ENCODE measurements around the gene RABGAP1. TPM values are rescaled to one million over a fixed set of nuclear protein-coding genes. Genes with fewer than 3 reads are reported as not detected.

The RABGAP1 gene
- polyA plus RNA-seq, 1 of the 3 experiments (the other 2 are of a cell fraction), result 20.2 TPM

DNA sequence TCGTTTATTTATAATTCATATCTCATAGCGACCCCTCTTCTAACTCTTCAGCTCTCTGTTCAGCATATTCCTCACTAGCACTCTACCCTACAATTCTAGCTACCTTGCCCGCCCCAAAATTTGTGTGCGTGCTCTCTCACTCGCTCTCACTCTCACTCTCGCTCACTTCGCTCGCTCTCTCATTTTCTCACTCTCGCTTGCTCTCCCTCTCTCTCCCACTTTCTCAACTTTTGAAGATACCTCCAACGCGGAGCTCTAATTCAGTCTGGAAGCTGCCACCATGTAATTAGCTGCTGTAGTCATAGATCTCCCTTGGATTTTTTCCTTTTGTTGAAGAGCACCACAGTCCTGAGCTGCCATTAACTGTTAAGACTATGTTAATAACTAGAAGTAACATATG is 123.1 kb downstream of the RABGAP1 start:
- H3K4me3 ChIP-seq (ENCODE audit: low read depth in 2 of 2, low read length in 1 of 2), result no peak overlapping the region
- H3K27ac ChIP-seq (ENCODE audit: low read depth in 2 of 2, low read length in 1 of 2), result peak overlapping the region; percentile 32 to 56; a peak in 3 of 4 replicates
- DNase-seq, result no peak
- peaks cover 25 to 29% of the 10 kb centered on the region in 2 experiments for H3K36me3 ChIP-seq (replicated peaks in 1 of 2; ENCODE audit: control insufficient read depth in 1 of 2, insufficient read depth in 2 of 2, low read length in 1 of 2)
- H2AFZ ChIP-seq (ENCODE audit: low read depth), result no peak overlapping the region
- WGBS (ENCODE audit: low lambda C conversion rate), result 96% methylated on average over 11 of the region's 11 CpGs
- CTCF ChIA-PET, result interaction anchor here (0.6 kb wide), 1 partner anchor 291 kb away, joined by 3 read pairs; no protein-coding TSS in a partner anchor
- H3K27me3 ChIP-seq (ENCODE audit: insufficient read depth), result no peaks in the 10 kb centered on the region
- H3K4me1 ChIP-seq (ENCODE audit: control insufficient read depth in 1 of 2, insufficient read depth in 2 of 2, low read depth in 1 of 2, low read length in 1 of 2), result peaks cover 0 to 32% of the 10 kb centered on the region in 2 experiments
- H4K20me1 ChIP-seq (ENCODE audit: insufficient read depth), result no peaks in the 10 kb centered on the region
- no peaks in the 10 kb centered on the region for H3K9me3 ChIP-seq
- TF ChIP-seq RAD21 (IDR thresholded peaks at IDR 0.05; ENCODE audit: low read length) (no peak), POLR2AphosphoS5 (IDR thresholded peaks at IDR 0.05; ENCODE audit: low read depth, low read length) (no peak), FOSL2 (IDR thresholded peaks at IDR 0.05; ENCODE audit: borderline replicate concordance, low read depth) (no peak), JUND (IDR thresholded peaks at IDR 0.05) (no peak), TCF12 (IDR thresholded peaks at IDR 0.05) (no peak), CHD2 (IDR thresholded peaks at IDR 0.05; ENCODE audit: low read length, partially characterized antibody) (no peak), FOXM1 (IDR thresholded peaks at IDR 0.05; ENCODE audit: low read depth) (no peak), GATA2 (CRISPR knock-in tag; IDR thresholded peaks at IDR 0.05) (no peak), ELF1 (IDR thresholded peaks at IDR 0.05) (no peak), MEF2A (IDR thresholded peaks at IDR 0.05; ENCODE audit: borderline replicate concordance, low read depth) (no peak), RFX5 (IDR thresholded peaks at IDR 0.05; ENCODE audit: low read length) (no peak), RCOR1 (IDR thresholded peaks at IDR 0.05; ENCODE audit: low read length) (no peak), NRF1 (IDR thresholded peaks at IDR 0.05; ENCODE audit: low read depth, low read length) (no peak)
- TF ChIP-seq, protein P1, sequence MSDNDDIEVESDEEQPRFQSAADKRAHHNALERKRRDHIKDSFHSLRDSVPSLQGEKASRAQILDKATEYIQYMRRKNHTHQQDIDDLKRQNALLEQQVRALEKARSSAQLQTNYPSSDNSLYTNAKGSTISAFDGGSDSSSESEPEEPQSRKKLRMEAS (IDR thresholded peaks at IDR 0.05; ENCODE audit: low read depth), result no peak
- TF ChIP-seq, protein P2, sequence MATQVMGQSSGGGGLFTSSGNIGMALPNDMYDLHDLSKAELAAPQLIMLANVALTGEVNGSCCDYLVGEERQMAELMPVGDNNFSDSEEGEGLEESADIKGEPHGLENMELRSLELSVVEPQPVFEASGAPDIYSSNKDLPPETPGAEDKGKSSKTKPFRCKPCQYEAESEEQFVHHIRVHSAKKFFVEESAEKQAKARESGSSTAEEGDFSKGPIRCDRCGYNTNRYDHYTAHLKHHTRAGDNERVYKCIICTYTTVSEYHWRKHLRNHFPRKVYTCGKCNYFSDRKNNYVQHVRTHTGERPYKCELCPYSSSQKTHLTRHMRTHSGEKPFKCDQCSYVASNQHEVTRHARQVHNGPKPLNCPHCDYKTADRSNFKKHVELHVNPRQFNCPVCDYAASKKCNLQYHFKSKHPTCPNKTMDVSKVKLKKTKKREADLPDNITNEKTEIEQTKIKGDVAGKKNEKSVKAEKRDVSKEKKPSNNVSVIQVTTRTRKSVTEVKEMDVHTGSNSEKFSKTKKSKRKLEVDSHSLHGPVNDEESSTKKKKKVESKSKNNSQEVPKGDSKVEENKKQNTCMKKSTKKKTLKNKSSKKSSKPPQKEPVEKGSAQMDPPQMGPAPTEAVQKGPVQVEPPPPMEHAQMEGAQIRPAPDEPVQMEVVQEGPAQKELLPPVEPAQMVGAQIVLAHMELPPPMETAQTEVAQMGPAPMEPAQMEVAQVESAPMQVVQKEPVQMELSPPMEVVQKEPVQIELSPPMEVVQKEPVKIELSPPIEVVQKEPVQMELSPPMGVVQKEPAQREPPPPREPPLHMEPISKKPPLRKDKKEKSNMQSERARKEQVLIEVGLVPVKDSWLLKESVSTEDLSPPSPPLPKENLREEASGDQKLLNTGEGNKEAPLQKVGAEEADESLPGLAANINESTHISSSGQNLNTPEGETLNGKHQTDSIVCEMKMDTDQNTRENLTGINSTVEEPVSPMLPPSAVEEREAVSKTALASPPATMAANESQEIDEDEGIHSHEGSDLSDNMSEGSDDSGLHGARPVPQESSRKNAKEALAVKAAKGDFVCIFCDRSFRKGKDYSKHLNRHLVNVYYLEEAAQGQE (IDR thresholded peaks at IDR 0.05; ENCODE audit: low read depth, low read length), result no peak
- TF ChIP-seq, protein P3, sequence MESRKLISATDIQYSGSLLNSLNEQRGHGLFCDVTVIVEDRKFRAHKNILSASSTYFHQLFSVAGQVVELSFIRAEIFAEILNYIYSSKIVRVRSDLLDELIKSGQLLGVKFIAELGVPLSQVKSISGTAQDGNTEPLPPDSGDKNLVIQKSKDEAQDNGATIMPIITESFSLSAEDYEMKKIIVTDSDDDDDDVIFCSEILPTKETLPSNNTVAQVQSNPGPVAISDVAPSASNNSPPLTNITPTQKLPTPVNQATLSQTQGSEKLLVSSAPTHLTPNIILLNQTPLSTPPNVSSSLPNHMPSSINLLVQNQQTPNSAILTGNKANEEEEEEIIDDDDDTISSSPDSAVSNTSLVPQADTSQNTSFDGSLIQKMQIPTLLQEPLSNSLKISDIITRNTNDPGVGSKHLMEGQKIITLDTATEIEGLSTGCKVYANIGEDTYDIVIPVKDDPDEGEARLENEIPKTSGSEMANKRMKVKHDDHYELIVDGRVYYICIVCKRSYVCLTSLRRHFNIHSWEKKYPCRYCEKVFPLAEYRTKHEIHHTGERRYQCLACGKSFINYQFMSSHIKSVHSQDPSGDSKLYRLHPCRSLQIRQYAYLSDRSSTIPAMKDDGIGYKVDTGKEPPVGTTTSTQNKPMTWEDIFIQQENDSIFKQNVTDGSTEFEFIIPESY (IDR thresholded peaks at IDR 0.05; ENCODE audit: borderline replicate concordance, low read depth), result no peak
- TF ChIP-seq, protein P4, sequence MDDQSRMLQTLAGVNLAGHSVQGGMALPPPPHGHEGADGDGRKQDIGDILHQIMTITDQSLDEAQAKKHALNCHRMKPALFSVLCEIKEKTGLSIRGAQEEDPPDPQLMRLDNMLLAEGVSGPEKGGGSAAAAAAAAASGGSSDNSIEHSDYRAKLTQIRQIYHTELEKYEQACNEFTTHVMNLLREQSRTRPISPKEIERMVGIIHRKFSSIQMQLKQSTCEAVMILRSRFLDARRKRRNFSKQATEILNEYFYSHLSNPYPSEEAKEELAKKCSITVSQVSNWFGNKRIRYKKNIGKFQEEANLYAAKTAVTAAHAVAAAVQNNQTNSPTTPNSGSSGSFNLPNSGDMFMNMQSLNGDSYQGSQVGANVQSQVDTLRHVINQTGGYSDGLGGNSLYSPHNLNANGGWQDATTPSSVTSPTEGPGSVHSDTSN (IDR thresholded peaks at IDR 0.05), result no peak
- H3K9me2 ChIP-seq, result no peaks in the 10 kb centered on the region
- H3K4me2 ChIP-seq, result no peak overlapping the region
- H3K79me2 ChIP-seq (ENCODE audit: insufficient read depth), result no peaks in the 10 kb centered on the region
- POLR2A ChIA-PET, result no interaction called here
- peaks cover 25% of the 10 kb centered on the region for H3F3A ChIP-seq (replicated peaks; ENCODE audit: insufficient read depth)
- no peak overlapping the region for H3K9ac ChIP-seq
